Mucosa of descending colon (tissue), 3 donors: ENCODE data around the gene MAML3. TPM values are rescaled to one million over a fixed set of nuclear protein-coding genes. Genes with fewer than 3 reads are reported as not detected.

Experiments used
- ATAC-seq: fragments of 200-7000 bp; cut with Tn5 transposase; one replicate; pipeline ENCODE4 v1.9.1; 2020; ENCODE audit warnings: mild to moderate bottlenecking, moderate library complexity
- DNase-seq, 3 donors: peaks; one replicate each; pipeline ENCODE4 v3.0.0-alpha.2; 2020
- H3K36me3 ChIP-seq: fragments of 200-600 bp; one replicate; pipeline ENCODE4 v1.8.0; 2021; ENCODE audit warnings: low read depth, mild to moderate bottlenecking
- H3K4me1 ChIP-seq: fragments of 200-600 bp; one replicate; pipeline ENCODE4 v1.8.0; 2021; ENCODE audit warnings: low read depth, mild to moderate bottlenecking
- H3K4me3 ChIP-seq: fragments of 200-600 bp; one replicate; pipeline ENCODE4 v1.8.0; 2021; ENCODE audit warnings: mild to moderate bottlenecking
- H3K9me3 ChIP-seq: fragments of 200-600 bp; one replicate; pipeline ENCODE4 v1.8.0; 2021; ENCODE audit warnings: mild to moderate bottlenecking
- CTCF ChIP-seq: fragments of 200-600 bp; IDR thresholded peaks from one replicate; pipeline ENCODE4 v1.8.0; 2022; ENCODE audit warnings: antibody characterized with exemption, mild to moderate bottlenecking
- intact Hi-C, 2 donors: fragments of 100-400 bp; cut with DNase I in 1 of 2; cut with micrococcal nuclease in 1 of 2; formaldehyde crosslinking; loops; one replicate each; pipeline versions ENCODE4 v1.11.0 to v1.11.1; 2022; cut with DNase I, micrococcal nuclease
- total RNA-seq, 3 donors: library from RNA; stranded (reverse); fragmentation: NEBNext Ultra II Directional in 2 of 3; extraction: Animal tissue kit (Norgen Biotek cat#: 25700) in 2 of 3; gene quantifications; one replicate each; pipeline versions ENCODE4 v1.2.1 to v1.2.4, GENCODE V29; 2021 to 2023
- donor health status: DM: no; HTN: no; CAD: no; lungs with moderate emphysema.
- donor health status: DM: no; HTN: no; CAD: no.
- donor health status: DM: no; HTN: yes; CAD: no.

MAML3 gene
- total RNA-seq, 3 donors from 2014 or later: 10.4 to 23.5 (median 14.8) TPM

GRCh38 chr4:140187316-140187695, 33.3 kb upstream of the MAML3 start:
- Histone ChIP-seq H3K4me1 (peaks cover 7% of the 10 kb centered on the region), H3K9me3 (no peaks in the 10 kb centered on the region), H3K4me3 (no peak overlapping the region), H3K36me3 (no peaks in the 10 kb centered on the region)
- TF ChIP-seq CTCF: no peak
- no peak for DNase-seq
- intact Hi-C loops: no loop called here
- ATAC-seq: no peak

DNA sequence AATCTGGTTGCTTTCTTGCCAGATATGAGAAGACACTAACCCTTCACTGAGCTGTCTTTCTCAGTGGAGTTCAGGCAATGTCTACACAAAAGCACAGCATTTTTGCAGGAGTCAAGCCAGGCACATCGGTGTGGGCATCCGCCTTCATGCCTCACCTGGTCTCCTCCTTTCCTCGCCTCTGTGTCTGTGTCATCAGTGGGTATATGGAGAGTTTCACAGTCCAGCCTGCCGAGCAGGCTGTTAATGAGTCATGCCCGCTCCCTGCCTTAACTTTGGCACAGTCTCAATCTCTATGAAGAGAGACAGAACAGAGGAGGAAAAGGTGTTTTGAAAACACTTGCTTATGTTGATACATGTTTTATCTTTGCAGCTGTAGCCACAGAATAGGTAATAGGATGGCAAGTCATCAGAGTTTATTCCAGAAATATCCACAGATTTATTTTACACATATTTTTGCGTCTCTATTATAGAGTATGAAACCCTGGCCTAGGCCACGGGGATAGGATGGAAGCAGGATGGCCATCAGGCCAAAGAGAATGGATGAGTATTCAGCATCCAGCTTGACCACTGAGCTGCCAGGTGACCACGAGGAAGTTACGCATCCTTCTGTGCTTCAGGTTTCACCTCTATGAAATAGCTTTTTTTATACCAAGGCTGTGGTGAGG, 32.8 kb upstream of the MAML3 start:
- Histone ChIP-seq H3K36me3 (no peaks in the 10 kb centered on the region), H3K4me1 (peaks cover 7% of the 10 kb centered on the region), H3K9me3 (no peaks in the 10 kb centered on the region), H3K4me3 (no peak overlapping the region)
- ATAC-seq (peak; percentile 99), DNase-seq (peak; percentile 62 to 73 (median 64))
- no peak for TF ChIP-seq CTCF
- intact Hi-C loops: no loop called here

- Histone ChIP-seq H3K36me3 (no peaks in the 10 kb centered on the region), H3K4me3 (no peak overlapping the region), H3K4me1 (peaks cover 7% of the 10 kb centered on the region), H3K9me3 (no peaks in the 10 kb centered on the region)
- TF ChIP-seq CTCF: no peak
- no peak for DNase-seq
- intact Hi-C loops: no loop called here
- no peak for ATAC-seq
Measured at GRCh38 chr4:140186082-140186438, 32.1 kb upstream of the MAML3 start.

DNA sequence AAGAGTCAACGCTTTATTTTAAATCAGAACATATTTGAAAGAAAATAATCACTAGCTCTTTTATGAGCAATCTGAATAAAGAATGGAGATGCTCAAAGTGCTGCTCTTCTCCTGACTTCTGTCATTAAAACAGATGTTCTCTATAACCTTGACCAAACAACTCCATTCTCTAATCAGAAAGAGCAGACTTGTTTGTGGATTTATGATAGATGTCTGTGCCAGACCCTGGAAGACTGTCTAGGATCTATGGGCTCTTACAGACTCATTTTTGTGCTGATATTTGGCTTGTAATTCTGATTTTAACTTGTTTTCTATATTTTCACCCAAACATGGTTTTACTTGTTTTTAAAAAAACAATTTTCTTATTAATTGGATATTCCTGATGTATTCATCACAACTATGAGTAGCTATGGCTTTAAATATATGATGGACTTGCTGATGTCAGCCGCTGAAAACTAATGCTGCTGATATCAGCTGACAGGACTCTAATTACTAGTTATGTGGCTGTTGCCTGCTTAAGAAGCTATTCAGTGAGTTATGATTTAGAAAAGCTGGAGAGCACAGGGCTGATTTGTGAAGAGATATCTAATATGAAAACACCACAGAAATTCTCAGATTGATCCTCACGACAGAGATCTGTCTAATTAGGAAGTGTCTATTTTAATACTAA, 31.6 kb upstream of the MAML3 start:
- intact Hi-C loops: no loop called here
- TF ChIP-seq CTCF: no peak
- no peaks in the 10 kb centered on the region for H3K9me3 ChIP-seq
- peaks cover 8% of the 10 kb centered on the region for H3K4me1 ChIP-seq
- ATAC-seq: no peak
- H3K36me3 ChIP-seq: no peaks in the 10 kb centered on the region
- no peak for DNase-seq
- no peak overlapping the region for H3K4me3 ChIP-seq

DNA sequence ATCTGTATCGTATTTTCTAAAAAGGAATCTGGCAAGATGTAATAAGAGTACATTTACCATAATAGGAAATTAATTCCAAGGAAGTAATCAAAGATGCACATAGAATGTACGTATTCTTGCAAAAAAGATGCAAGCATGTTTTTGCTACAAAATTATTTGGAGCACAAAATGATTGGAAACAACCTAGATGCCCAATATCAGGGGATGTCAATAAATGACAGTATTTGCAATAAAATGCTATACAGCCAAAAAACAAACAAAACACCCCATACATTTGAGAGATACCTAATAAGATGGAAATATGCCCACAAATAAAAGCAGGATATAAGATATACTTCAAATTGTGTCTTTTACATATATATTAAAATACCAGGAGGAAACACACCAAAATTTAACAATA, 29.3 kb upstream of the MAML3 start:
- intact Hi-C loops: no loop called here
- H3K4me1 ChIP-seq: peaks cover 12% of the 10 kb centered on the region
- no peak for DNase-seq
- H3K9me3 ChIP-seq: no peaks in the 10 kb centered on the region
- no peak for ATAC-seq
- H3K4me3 ChIP-seq: no peak overlapping the region
- no peaks in the 10 kb centered on the region for H3K36me3 ChIP-seq
- no peak for TF ChIP-seq CTCF
